DMS79 treated with DMSO at 0.1 percent for 48 hours (cell line): ENCODE results near the gene MPV17L.
"Not testable (repeated sequence)": the region's sequence is repeated elsewhere in the genome, so short reads cannot be mapped to it uniquely, and the experiment has no call there.

ENCODE experiments used
- DNase-seq: peaks from one replicate; lab custom pipeline; 2025; lab: John Stamatoyannopoulos, UW

MPV17L gene

GRCh38 chr16:15395631-15396508 lies at the start of gene MPV17L:
MPV17L (plus strand) TSS chr16:15395754; CDS start chr16:15395898, 144 bp downstream.
- DNase-seq = peak; percentile 18

- not testable (repeated sequence) for DNase-seq
These were observed 46.8 kb upstream of the MPV17L start for GRCh38 chr16:15348721-15349120.

DNA sequence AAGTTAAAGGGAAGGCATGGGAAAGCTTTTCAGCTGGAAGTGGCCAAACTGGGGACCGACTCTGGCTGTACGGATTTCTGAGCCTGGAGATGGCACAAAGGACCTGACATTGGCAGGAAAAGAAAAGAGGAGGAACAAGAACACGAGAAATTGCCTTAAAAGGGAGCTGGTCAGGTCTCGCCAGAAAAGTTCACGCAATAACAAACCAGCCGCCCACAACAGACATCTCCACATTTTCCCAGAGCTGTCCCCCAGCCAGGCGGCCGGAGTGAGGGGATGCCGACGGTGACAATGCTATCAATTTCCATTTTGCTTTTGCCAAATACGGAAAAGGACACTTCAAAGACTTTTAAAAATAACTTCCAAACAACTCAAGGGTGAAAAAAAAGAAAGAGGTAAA lies 44.3 kb upstream of the MPV17L start:
- not testable (repeated sequence) for DNase-seq

- DNase-seq = not testable (repeated sequence)
These were observed 43.8 kb upstream of the MPV17L start for GRCh38 chr16:15351745-15352144.

GRCh38 chr16:15352852-15353251 lies 42.7 kb upstream of the MPV17L start:
- DNase-seq = not testable (repeated sequence)

GRCh38 chr16:15354846-15355245 lies 40.7 kb upstream of the MPV17L start:
- DNase-seq = not testable (repeated sequence)

DNA sequence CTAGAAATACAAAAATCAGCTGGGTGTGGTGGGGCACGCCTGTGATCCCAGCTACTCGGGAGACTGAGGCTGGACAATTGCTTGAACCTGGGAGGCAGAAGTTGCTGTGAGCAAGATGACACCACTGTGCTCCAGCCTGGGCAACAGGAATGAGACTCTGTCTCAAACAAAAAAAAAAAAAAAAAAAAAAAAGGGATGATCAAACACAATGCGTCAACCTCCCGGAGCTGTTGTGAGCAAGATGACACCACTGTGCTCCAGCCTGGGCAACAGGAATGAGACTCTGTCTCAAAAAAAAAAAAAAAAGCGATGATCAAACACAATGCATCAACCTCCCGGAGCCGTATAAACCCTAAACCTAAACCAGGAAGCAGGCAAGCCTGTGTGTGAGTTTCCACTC lies 38.1 kb upstream of the MPV17L start:
- not testable (repeated sequence) for DNase-seq

- DNase-seq = not testable (repeated sequence)
These were observed 17.4 kb upstream of the MPV17L start, which contains the start of gene NPIPA5 for GRCh38 chr16:15378194-15378593. NPIPA5 (minus strand) TSS chr16:15378294; CDS start chr16:15378294, 0 bp downstream.

- not testable (repeated sequence) for DNase-seq
These were observed 12.7 kb upstream of the MPV17L start for GRCh38 chr16:15382810-15383209.

DNA sequence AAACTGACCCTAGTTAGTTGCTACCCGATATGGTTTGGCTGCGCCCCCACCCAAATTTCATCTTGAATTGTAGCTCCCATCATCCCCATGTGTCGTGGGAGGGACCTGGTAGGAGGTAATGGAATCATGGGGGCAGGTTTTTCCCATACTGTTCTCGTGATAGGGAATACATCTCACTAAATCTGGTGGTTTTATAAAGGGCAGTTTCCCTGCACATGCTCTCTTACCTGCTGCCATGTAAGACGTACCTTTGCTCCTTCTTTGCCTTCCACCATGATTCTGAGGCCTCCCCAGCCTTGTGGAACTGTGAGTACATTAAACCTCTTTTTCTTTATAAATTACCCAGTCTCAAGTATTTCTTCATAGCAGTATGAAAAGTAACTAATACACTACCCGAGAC lies 7.5 kb upstream of the MPV17L start:
- DNase-seq = not testable (repeated sequence)

- DNase-seq = not testable (repeated sequence)
These were observed 5.6 kb upstream of the MPV17L start for GRCh38 chr16:15389916-15390315.

DNA sequence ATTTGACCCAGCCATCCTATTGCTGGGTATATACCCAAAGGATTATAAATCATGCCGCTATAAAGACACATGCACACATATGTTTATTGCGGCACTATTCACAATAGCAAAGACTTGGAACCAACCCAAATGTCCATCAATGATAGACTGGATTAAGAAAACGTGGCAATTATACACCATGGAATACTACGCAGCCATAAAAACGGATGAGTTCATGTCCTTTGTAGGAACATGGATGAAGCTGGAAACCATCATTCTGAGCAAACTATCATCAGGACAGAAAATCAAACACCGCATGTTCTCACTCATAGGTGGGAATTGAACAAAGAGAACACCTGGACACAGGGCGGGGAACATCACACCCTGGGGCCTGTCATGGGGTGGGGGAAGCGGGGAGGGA lies 2.5 kb upstream of the MPV17L start:
- DNase-seq = not testable (repeated sequence)

DNA sequence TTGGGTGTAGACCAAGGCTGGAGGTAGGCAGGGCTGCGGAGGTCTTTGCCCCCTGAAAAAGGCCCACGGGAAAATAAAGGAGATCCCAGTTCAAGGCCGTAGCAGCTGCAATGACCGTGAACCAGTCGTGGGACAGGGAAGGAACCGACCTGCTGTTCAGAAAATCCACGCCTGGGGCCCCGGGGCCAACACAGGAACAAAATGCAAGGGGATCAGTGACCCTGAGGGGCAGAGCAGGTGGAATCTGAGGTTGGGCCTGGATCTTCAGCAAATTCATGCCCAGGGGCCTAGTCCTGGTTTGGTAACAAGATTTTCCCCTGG lies 915 bp downstream of the MPV17L start:
- DNase-seq = not testable (repeated sequence)

DNA sequence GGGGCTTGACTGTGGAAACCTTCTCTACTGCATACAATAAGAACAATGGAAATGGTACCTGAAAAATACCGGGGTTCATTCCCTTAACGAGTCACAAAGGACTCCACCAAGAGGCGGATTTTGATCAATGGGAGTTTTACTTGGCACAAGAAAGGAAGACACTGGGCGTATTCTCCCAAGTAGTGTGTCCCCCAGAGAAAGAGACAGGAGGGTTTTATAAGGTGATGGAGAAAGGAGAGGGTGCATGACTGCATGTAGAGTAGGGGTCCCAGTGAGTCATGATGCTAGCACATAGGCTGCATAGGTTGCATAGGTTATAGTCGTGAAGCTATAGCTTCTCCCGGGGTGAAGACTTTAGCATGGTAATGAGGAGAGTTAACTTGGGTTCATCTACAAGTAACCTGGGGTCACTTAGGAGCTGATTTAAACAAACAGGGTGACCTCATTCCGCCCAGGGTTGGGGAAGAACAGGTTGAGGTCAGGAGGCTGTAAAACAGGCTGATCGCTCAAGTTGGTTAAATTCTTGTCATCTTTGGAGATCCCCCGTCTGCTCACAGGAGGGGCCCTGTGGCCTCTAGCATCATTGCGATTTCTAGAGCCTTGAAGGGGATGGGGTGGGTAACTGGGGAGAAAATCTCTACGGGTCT lies 1.5 kb downstream of the MPV17L start:
- no peak for DNase-seq

DNA sequence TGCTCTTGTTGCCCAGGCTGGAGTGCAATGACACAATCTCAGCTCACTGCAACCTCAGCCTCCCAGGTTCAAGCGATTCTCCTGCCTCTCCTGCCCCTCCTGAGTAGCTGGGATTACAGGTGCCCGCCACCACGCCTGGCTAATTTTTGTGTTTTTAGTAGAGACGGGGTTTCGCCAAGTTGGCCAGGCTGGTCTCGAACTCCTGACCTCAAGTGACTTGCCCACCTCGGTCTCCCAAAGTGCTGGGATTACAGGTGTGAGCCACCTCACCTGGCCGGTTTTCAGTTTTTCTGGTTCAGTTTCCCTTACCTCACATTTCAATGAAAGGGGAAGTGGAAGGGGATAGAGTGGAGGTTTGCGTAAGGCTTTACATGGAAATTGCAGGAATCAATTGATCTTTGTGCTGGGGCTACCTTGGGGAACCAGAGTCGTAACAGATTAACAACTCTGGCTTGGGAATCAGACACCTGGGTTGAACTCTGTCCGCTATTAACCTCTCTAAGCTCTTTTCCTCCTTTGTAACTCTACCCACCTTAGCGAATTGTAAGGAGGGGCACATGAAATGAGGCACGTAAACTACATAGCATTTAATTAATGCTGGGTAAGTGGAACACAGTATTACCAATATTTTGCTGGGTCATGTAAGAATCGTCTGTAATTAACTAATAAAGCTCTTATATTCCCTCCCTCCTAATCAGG lies 3.2 kb downstream of the MPV17L start:
- no peak for DNase-seq

DNA sequence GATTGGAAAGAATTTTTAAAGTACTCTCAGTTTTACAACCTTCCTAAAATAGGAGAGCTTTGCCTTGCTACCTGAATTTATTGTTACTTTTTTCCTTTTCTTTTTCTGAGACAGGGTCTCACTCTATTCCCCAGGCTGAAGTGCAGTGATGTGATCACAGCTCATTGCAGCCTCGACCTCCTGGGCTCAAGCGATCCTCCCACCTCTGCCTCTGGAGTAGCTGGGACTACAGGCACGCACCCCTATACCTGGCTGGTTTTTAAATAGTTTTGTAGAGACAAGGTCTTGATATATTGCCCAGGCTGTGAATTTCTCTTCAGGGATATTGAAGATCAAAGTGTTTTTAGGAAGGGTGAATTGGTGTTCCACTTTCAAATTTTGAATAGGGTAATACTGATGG lies 3.8 kb downstream of the MPV17L start:
- DNase-seq = no peak

DNA sequence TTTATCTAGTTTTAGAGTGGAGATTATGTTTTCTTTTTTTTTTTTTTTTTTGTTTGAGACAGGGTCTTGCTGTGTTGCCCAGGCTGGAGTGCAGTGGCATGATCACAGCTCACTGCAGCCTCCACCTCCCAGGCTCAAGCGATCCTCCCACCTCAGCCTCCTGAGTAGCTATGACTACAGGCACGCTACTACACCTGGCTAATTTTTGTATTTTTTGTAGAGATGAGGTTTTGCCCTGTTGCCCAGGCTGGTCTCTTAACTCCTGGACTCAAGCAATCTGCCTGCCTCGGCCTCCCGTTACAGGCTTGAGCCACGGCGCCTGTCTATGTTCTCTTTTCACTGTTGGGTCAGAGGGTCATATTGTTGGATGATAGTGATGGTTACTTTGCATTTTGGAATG lies 4.8 kb downstream of the MPV17L start:
- DNase-seq = not testable (repeated sequence)

GRCh38 chr16:15401972-15402371 lies 6.4 kb downstream of the MPV17L start:
- no peak for DNase-seq

- DNase-seq = no peak
These were observed 7.9 kb downstream of the MPV17L start for GRCh38 chr16:15403392-15403995.

DNA sequence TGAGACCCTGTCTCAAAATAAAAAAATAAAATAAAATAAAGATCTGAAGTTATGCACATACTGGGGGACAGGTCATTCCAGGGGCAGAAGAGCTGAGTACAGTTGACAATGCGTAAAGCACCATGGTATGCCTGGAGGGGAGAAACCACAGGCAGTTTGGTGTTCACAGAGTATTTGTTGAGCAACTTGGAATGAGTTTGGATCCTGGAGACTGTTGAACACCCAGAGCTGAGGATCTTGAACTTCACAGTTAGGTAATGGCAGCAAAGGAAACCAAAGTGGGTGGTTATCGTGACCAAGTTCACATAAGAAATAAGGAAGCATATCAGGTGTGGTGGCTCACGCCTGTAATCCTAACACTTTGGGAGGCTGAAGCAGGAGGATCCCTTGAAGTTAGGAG lies 8.5 kb downstream of the MPV17L start:
- DNase-seq = not testable (repeated sequence)

DNA sequence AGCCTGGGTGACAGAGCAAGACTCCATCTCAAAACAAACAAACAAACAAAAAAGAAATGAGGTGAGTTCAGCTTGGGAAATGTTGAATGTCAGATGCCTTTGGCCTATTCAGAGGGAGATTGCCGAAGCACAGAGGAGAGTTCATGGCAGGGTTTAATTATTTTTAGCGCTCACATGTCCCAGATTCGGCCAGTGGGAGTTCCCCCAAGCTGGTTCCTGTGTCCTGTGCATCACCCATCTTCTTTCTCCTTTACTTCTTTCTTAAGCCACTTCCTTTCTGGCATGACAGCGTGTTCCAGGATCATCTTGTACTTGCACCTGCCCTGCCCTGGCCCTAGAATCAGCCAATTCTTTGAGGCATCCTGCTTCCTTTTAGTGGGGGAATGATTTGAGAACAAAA lies 9.2 kb downstream of the MPV17L start:
- no peak for DNase-seq

GRCh38 chr16:15407756-15408155 lies 12.2 kb downstream of the MPV17L start:
- not testable (repeated sequence) for DNase-seq
